HUES6 (cell line): ENCODE results near the gene KCNN3.
A peak's percentile ranks its signal among the peaks of the same experiment; 100 is the strongest.

Experiments
- H3K27ac ChIP-seq: 2 replicates; pipeline ENCODE4 v1.7.0; 2013; ENCODE audit warnings: low read depth, mild to moderate bottlenecking, low read length, inconsistent platforms
- H3K27me3 ChIP-seq: 2 replicates; pipeline ENCODE4 v1.6.1; 2013; ENCODE audit warnings: low read length; ENCODE audit not compliant: control insufficient read depth, insufficient read depth
- H3K36me3 ChIP-seq: 2 replicates; pipeline ENCODE4 v1.6.1; 2013; ENCODE audit warnings: low read length; ENCODE audit not compliant: control insufficient read depth, insufficient read depth
- H3K4me1 ChIP-seq: 2 replicates; pipeline ENCODE4 v1.6.1; 2013; ENCODE audit warnings: low read length; ENCODE audit not compliant: control insufficient read depth, insufficient read depth
- H3K4me3 ChIP-seq: 2 replicates; pipeline ENCODE4 v1.5.1; 2013; ENCODE audit warnings: low read depth, low read length
- H3K9ac ChIP-seq: one replicate; pipeline ENCODE4 v1.6.1; 2013; ENCODE audit warnings: mild to moderate bottlenecking, low read length
- H3K9me3 ChIP-seq: 2 replicates; pipeline ENCODE4 v1.6.1; 2013; ENCODE audit warnings: low read depth, low read length; ENCODE audit not compliant: control insufficient read depth, insufficient read depth

KCNN3 gene

DNA sequence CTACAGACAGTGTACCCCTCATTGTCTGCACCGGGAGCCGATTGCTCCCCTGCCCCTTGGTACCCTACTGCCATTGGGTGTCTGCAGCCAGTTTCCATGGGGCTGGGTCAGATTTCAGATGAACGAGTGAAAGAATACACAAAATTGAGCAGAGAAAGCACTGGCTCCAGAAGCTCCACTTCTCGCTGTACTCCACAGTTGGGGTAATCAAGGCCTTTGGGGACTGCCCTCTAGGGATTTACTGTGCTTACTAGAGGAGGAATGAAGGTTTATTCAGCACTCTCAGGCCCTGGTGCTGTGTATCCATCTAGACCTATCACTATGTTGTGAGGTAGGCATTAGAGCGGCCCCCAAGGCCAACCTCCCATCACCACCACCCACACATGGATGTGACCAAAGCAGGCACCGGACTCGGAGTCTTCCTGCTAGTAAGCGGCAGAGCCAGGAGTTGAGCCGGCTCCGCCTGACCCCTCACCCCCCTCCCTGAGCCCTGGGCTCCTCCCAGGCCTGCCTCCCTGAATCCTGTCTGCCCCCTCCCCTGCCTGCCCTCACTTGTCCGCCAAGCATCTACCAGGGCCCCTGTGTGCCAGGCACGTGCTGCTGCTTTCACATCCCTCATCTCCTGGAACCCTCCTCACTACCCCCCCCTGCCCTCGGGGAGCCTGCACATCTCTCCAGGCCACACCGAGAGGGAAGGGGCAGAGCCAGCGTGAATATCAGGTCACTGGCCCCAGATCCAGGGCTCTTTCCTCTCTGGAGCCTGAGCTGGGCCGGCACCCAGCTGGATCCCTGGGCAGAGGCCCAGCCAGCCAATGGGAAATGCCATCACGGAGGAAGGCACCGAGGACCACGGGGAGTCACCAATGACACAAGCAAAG is 23.3 kb downstream of the KCNN3 start:
- Histone ChIP-seq H3K27ac (no peak overlapping the region), H3K9me3 (no peaks in the 10 kb centered on the region), H3K9ac (no peak overlapping the region), H3K36me3 (no peaks in the 10 kb centered on the region), H3K27me3 (no peaks in the 10 kb centered on the region), H3K4me3 (no peak overlapping the region), H3K4me1 (peaks cover 42% of the 10 kb centered on the region)

DNA sequence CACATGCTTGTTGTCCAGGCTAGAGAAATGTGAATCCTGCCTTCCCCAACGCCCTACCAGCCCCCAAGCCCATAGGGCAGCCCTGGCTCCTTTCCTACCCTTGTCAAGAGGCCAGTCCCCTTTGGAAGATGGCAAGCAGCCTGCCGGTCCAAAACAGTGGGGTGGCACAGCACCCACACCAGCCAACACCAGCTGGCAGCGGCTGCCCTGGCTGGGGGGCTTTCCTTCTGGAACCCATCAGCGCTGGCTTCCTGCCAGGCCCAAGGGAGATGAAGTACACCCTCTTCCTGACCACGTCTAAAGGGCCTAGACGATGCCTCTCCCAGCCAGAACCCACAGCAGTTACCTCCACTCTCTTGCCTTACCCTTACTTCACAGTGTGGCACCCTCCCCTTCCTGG is 24.2 kb downstream of the KCNN3 start:
- Histone ChIP-seq H3K27ac (no peak overlapping the region), H3K36me3 (no peaks in the 10 kb centered on the region), H3K9ac (no peak overlapping the region), H3K4me3 (no peak overlapping the region), H3K9me3 (no peaks in the 10 kb centered on the region), H3K27me3 (no peaks in the 10 kb centered on the region), H3K4me1 (peaks cover 39% of the 10 kb centered on the region)

DNA sequence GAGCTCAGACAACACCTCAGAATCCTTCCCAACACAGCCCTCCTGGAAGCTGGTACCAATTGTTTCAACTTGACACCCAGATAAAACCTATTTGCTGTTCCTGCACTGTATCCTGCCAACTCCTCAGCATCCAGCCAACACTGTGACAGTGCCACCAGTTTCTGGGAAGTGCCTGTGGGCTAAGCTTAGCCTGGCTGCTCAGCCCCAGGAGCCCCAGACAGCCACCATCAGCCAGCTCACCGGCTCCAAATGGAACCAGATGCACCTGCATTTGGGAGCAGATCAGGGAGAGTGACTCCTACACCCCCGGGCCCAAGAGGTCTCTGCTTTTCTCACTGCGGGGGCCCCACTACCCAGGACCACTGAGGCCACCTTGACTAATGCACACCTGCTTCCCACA is 24.9 kb downstream of the KCNN3 start:
- no peaks in the 10 kb centered on the region for H3K27me3 ChIP-seq
- no peaks in the 10 kb centered on the region for H3K9me3 ChIP-seq
- H3K36me3 ChIP-seq, result no peaks in the 10 kb centered on the region
- no peak overlapping the region for H3K4me3 ChIP-seq
- peaks cover 39% of the 10 kb centered on the region for H3K4me1 ChIP-seq
- no peak overlapping the region for H3K9ac ChIP-seq
- H3K27ac ChIP-seq, result no peak overlapping the region

DNA sequence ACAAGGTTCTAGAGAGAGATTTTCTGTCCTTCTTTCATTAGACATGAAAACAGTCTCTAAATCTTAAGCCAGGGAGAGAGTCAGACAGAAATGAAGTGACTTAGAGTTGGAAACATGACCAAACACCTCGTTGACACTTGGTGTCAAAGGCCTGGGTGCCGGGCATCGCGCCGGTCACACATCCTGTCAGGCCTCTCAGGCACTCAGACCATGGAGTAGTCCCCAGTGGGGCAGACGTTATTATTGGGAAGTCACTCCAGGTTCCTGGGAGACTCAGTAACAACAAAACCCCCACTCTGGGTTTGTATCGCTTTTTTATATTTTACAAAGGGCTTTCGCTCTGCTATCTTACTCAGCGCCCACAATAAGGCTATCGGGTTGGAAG is 25.8 kb downstream of the KCNN3 start:
- H3K36me3 ChIP-seq, result no peaks in the 10 kb centered on the region
- H3K27ac ChIP-seq, result no peak overlapping the region
- H3K4me3 ChIP-seq, result no peak overlapping the region
- H3K27me3 ChIP-seq, result no peaks in the 10 kb centered on the region
- H3K9me3 ChIP-seq, result no peaks in the 10 kb centered on the region
- peaks cover 39% of the 10 kb centered on the region for H3K4me1 ChIP-seq
- H3K9ac ChIP-seq, result no peak overlapping the region

DNA sequence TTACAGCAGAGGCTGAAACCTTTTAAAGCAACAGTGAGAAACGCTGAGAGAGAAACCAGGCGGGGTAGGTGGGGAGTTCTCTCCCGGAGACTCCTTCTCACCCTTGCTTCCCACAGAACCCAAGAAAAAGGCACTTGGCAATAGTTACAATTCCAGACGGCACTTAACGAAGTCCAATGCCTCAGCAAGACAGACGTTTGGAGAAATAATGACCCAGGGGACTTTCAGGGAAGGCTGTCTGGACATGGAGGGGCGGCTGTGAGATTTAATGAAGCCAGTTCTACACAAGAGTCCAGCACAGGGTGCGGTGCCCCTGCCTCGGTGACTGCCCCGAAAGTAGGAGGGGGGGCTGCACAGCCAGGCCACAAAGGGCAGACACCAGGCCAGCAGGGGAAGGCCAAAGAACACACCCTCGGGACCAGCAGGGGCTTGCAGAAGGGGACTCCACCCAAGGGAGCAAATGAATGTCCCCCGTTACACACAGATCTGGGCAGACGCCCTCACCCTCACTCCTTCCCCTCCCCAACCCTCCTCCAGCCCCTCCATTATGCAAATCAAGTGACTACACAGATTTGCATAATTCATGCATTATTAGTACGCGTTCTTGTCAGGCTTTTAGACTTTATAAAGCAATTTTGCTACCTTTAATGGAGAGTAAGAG is 26.3 kb downstream of the KCNN3 start:
- Histone ChIP-seq H3K27me3 (no peaks in the 10 kb centered on the region), H3K9me3 (no peaks in the 10 kb centered on the region), H3K4me3 (no peak overlapping the region), H3K36me3 (no peaks in the 10 kb centered on the region), H3K9ac (no peak overlapping the region), H3K4me1 (peaks cover 37% of the 10 kb centered on the region), H3K27ac (no peak overlapping the region)

DNA sequence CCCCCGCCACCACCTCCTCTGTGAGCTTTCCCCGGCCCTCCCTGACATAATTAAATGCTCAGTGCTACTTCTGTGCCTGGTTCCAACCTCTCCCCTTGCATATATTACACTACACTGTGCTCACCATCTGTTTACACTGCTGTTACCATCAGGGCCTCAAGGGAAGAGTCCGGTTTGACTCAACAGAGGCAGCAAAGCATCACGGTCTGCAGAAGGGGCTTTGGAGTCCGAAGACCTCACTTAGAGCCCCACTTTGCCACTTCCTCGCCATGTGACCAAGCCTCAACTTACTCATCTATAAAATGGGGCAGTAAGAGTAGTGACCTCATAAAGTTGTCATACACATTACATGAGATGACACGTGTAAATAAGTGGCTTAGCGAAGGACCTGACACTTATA is 27.4 kb downstream of the KCNN3 start:
- no peaks in the 10 kb centered on the region for H3K36me3 ChIP-seq
- no peak overlapping the region for H3K4me3 ChIP-seq
- peaks cover 33% of the 10 kb centered on the region for H3K4me1 ChIP-seq
- no peaks in the 10 kb centered on the region for H3K27me3 ChIP-seq
- no peaks in the 10 kb centered on the region for H3K9me3 ChIP-seq
- H3K27ac ChIP-seq, result no peak overlapping the region
- H3K9ac ChIP-seq, result no peak overlapping the region

DNA sequence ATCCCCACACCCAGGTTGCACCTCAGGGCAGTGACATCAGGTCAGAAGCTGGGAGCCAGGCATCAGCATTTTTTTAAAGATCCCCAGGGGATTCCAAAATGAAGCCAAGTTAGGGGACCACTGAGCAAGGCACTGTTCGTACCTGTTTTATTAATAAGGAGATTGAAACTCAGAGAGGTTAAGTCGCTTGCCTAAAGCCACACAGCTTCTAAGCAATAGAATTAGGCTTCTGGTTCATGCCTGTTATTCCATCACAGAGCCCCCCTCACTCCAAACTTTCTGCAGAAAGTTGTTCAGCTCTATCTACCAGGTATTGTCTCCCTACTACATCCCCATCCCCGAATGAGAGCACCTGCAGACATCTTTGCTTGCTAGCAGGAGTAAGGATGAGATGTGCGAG is 28.7 kb downstream of the KCNN3 start:
- no peak overlapping the region for H3K9ac ChIP-seq
- no peaks in the 10 kb centered on the region for H3K36me3 ChIP-seq
- no peaks in the 10 kb centered on the region for H3K27me3 ChIP-seq
- no peak overlapping the region for H3K27ac ChIP-seq
- no peaks in the 10 kb centered on the region for H3K9me3 ChIP-seq
- H3K4me1 ChIP-seq, result peaks cover 26% of the 10 kb centered on the region
- no peak overlapping the region for H3K4me3 ChIP-seq

DNA sequence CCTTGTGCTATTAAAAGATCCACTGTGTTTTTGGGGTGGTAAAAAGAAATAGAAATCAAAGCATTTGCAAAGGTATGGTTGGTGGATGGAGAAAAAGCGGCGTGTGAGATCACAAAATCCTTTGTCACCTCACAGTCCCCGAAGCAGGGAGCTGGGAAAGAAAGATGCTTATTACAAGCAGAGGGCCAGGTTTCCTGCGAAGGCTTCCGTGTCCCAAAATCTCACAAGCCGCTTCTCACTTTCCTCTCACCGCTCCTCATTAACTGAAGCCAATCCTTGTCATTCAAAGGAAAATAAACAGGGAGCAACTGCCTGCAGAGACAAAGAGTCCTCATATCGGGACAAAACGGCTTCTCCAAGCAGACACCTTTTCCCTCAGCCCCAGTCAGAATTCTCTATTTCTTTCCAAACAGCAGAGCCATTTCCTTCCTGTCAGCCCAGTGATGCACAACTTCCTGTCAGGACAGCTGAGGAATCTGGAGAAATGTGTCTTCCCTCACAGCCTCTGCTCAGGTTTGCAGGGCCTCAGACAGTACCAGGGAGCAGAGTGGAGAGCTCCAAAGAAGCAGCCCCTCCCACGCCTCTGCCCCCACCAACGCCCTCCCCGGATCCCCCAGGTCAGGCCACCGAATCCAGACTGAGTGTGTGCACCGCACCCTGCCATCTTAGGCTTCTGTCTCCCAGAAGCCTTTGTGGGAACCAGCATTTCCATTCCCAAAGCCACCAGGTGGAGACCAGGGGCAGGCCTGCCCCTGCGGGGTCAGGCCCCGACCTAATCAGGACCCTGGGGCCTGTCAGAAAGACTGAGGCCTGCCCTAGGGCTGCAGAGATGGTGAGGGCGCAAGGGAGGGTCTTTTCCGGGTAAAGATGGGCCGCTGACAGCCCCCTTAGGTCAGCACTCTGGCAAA is 29.6 kb downstream of the KCNN3 start:
- no peak overlapping the region for H3K4me3 ChIP-seq
- H3K9ac ChIP-seq, result no peak overlapping the region
- peak overlapping the region; percentile 26; the same call in 1 of the 2 replicates for H3K27ac ChIP-seq
- H3K27me3 ChIP-seq, result no peaks in the 10 kb centered on the region
- peaks cover 22% of the 10 kb centered on the region for H3K4me1 ChIP-seq
- no peaks in the 10 kb centered on the region for H3K9me3 ChIP-seq
- H3K36me3 ChIP-seq, result no peaks in the 10 kb centered on the region

DNA sequence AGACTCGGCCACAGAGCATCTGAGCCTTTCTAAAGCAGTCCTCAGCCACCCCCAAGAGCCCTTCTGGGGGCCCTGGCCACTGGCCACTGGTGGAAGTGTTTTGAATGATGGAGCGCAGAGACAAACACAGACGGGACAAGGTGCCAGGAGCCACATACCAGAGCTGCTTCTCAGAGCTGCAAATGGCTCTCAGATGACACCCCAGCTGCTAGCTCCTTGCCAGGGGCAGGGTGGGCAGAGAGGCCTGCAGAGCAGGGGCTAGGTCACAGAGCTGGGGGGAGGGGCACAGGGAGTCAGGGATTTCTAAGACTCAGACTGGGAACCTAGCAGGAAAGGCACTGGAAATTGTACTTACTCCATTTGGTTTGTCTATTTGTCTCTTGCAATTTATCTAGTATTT is 30.4 kb downstream of the KCNN3 start:
- no peaks in the 10 kb centered on the region for H3K27me3 ChIP-seq
- peaks cover 22% of the 10 kb centered on the region for H3K4me1 ChIP-seq
- H3K9me3 ChIP-seq, result no peaks in the 10 kb centered on the region
- no peak overlapping the region for H3K27ac ChIP-seq
- H3K36me3 ChIP-seq, result no peaks in the 10 kb centered on the region
- H3K9ac ChIP-seq, result no peak overlapping the region
- no peak overlapping the region for H3K4me3 ChIP-seq

DNA sequence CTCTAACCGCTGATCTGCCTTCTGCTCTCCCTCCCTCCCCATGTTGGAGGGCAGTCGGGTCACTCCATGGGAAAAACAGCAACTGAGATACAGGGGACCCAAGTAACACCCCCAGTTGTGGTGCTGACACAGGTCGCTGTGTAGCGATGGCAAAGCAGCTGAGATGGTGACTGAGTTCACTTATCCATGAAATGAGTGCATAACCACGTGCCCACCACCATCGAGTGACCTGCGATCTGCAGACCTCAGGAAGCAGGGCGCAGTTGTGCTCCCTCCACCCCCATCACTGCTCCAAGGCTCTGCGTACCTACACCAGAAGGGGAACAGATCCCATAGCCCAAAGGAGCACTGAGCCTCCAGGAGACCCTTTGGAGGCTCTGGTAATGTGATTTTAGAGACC is 31.1 kb downstream of the KCNN3 start:
- peaks cover 18% of the 10 kb centered on the region for H3K4me1 ChIP-seq
- no peaks in the 10 kb centered on the region for H3K27me3 ChIP-seq
- H3K27ac ChIP-seq, result no peak overlapping the region
- H3K9me3 ChIP-seq, result no peaks in the 10 kb centered on the region
- no peaks in the 10 kb centered on the region for H3K36me3 ChIP-seq
- H3K9ac ChIP-seq, result no peak overlapping the region
- H3K4me3 ChIP-seq, result no peak overlapping the region

DNA sequence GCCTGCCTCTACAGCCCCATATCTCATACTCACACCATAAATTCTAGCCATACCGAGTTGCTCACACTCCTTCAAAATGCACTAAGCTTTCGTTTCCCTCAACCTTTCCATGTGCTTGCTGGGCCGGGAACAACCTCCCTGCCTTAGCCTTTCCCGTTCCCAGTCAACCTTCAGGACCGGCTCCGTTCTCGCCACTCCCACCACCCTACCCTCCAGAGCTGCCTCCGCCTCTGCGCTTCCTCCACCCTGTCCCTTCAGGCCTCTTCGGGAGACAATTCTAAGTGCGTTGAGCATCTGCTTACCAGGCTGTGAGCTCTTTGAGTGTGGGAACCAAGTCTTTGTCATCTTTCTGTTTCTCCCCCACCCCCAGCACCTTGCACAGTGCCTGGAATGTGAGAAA is 31.6 kb downstream of the KCNN3 start:
- peaks cover 13% of the 10 kb centered on the region for H3K4me1 ChIP-seq
- H3K9ac ChIP-seq, result no peak overlapping the region
- no peaks in the 10 kb centered on the region for H3K9me3 ChIP-seq
- H3K4me3 ChIP-seq, result no peak overlapping the region
- no peak overlapping the region for H3K27ac ChIP-seq
- no peaks in the 10 kb centered on the region for H3K36me3 ChIP-seq
- H3K27me3 ChIP-seq, result no peaks in the 10 kb centered on the region
